GM12874 (cell line): ENCODE measurements around the gene RAD50.

Experiments used
- CTCF ChIP-seq: IDR thresholded peaks from 2 replicates; pipeline ENCODE4 v1.5.1; 2011; ENCODE audit warnings: low read depth, mild to moderate bottlenecking, control low read depth, low read length, moderate library complexity; ENCODE audit not compliant: insufficient read depth

Gene RAD50

GRCh38 chr5:132607095-132607494 lies 50.3 kb downstream of the RAD50 start:
- no peak for TF ChIP-seq CTCF

- no peak for TF ChIP-seq CTCF
Measured at GRCh38 chr5:132608107-132608506, 51.3 kb downstream of the RAD50 start.

- no peak for TF ChIP-seq CTCF
Measured at GRCh38 chr5:132611965-132612364, 55.2 kb downstream of the RAD50 start.

GRCh38 chr5:132612846-132613245 lies 56.1 kb downstream of the RAD50 start:
- no peak for TF ChIP-seq CTCF

- TF ChIP-seq CTCF = no peak
Measured at GRCh38 chr5:132621699-132622098, 64.9 kb downstream of the RAD50 start.

- TF ChIP-seq CTCF = no peak
Measured at GRCh38 chr5:132622608-132623007, 65.8 kb downstream of the RAD50 start.

- TF ChIP-seq CTCF = no peak
Measured at GRCh38 chr5:132627470-132627869, 70.7 kb downstream of the RAD50 start.

- no peak for TF ChIP-seq CTCF
Measured at GRCh38 chr5:132628814-132629213, 72.0 kb downstream of the RAD50 start.
